Activated CD8-positive, alpha-beta memory T cell treated with anti-CD3 and anti-CD28 coated beads, Interleukin-2, amount 50 U/mL, for 48 hours (primary cell): ENCODE data around the gene RCCD1.
A peak's percentile ranks its signal among the peaks of the same experiment; 100 is the strongest.

ENCODE experiments used
- DNase-seq: peaks from one replicate; pipeline ENCODE4 v3.0.0-alpha.2; 2020

The RCCD1 gene

DNA sequence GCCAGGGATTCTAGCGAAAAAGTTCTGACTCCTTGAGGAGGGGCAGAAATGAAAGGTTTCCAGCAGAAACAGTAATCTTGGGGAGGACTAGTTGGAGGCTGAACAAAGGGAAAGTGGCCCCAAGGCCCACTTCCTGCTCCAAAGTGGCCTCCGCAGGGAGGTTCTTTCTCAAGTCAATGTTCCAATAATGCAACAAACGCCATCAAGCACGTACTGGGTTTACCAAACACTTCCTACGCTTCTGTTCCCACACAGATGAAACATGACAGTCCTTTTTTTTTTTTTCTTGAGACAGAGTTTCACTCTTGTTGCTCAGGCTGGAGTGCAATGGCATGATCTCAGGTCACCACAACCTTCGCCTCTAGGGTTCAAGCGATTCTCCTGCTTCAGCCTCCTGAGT, 9.6 kb upstream of the RCCD1 start:
- DNase-seq = no peak

- no peak for DNase-seq
Observed at GRCh38 chr15:90946538-90946937, 8.1 kb upstream of the RCCD1 start.

DNA sequence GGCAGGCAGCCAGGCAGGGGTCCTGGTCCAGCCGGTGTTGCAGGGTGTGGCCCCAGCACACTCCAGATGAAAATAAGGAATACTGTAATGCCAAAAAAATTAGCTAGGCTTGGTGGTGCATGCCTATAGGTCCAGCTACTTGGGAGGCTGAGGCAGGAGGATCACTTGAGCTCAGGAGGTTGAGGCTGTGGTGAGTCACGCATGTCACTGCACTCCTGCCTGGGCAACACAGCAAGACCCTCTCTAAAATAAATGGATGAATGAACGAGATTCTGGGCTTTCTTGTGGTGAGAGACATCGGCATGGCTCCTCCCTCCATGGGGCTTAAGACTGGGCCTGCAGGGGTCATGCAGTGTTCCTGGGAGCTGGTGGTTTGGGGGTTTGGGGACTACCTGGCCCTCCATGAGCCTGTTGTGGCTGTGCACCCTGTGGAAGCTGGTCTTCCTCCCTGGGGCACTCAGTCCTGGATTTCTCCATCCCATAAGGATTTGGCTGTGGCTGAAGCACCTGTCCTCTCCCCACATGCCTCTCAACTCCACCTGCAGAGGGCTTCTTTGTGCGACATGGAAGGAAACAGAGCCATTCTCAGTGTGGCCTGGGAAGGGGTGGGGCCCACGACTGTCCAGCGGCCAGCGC, 7.6 kb upstream of the RCCD1 start:
- no peak for DNase-seq

DNA sequence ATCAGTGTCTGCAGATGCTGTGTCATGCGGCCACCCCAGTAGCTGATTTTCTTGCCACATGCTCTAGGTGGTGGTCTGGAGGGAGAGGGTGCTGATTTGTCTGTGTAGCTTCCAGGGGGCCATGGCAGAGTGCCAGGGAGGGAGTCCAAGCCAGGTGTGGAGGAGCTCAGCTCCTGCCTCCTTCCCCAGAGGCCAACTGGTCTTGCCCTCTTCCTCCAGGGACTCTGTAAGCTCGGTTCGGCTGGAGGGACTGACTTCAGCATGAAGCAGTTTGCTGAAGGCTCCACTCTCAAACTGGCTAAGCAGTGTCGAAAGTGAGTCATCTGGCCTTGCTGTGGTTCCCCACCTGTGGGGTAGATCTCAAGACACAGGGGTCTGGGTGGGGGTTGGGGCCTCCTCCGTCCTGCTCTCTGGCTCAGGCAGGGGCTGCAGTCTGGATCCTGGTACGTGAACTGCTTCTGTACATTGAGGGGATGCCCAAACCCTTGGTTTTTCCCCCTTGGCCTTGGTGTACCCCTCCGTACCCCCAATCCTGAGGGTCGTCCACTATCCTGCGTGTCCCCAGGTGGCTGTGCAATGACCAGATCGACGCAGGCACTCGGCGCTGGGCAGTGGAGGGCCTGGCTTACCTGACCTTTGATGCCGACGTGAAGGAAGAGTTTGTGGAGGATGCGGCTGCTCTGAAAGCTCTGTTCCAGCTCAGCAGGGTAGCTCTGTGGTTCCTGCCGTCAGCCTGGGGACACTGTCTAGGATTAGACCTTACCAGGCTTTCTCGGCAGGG, 6.9 kb upstream of the RCCD1 start:
- no peak for DNase-seq

GRCh38 chr15:90948506-90948905, 6.2 kb upstream of the RCCD1 start:
- no peak for DNase-seq

GRCh38 chr15:90949979-90950675, 4.6 kb upstream of the RCCD1 start:
- no peak for DNase-seq

GRCh38 chr15:90950676-90951075, 4.0 kb upstream of the RCCD1 start:
- DNase-seq = no peak

GRCh38 chr15:90952901-90953677, 1.6 kb upstream of the RCCD1 start:
- DNase-seq = no peak

DNA sequence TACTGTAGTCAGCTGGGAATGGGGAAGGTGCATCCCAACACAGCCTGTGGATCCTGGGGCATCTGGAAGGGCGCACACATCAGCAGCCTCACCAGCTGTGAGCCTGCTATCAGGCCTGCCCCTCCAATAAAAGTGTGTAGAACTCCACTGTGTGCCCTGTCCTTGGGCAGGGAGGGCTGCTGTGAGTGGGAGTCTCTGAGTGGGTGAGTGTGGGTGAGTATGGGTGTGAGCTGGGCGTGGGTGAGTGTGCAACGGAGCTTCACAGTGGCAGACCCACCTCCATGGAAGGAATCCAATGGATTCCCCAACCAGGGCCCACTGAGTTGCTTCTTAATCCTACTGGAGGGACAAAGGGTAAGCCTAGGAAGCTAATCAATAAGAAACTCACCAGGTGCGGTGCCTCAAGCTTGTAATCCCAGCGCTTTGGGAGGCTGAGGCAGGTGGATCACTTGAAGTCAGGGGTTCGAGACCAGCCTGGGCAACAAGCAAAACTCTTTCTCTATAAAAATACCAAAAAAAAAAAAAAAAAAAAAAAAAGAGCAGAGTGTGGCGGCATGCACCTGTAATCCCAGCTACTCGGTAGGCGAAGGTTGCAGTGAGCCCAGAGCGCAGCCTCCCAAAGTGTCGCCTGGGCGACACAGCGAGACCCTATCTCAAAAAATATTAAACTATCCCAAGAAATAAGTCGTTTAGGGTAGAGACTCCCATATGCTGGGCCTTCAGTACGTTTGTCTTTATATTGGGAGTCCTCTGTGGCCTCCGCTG, 555 bp upstream of the RCCD1 start:
- no peak for DNase-seq

DNA sequence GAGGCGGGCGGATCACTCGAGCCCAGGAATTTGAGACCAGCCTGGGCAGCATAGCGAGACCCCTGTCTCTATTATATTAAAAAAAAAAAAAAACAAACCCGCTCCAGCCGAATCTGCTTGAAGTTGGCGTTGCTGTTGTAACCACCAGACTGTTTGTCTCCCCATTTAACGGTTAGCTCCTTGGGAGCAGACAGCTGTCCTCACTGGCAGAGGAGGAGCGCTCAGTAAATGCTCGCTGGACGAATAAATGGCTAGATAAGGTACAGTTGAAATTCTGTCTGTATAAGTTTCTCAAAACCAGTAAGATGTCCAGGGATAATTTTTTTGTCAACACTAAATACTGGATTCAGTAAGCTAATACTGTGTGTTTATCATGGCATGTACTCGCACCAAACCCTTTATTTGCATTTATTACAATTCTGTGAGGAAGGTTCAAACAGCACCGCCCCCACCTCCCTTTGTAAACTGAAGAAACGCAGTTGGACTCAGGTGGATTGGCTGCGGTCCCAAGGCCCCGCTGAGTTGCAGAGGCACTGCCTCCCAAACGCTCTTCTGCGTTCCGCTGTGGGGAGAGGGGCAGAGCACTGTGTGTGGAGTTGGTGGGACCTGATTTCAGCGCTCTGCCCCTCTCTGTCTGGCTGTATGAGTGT, 1.1 kb downstream of the RCCD1 start:
- DNase-seq = no peak

DNA sequence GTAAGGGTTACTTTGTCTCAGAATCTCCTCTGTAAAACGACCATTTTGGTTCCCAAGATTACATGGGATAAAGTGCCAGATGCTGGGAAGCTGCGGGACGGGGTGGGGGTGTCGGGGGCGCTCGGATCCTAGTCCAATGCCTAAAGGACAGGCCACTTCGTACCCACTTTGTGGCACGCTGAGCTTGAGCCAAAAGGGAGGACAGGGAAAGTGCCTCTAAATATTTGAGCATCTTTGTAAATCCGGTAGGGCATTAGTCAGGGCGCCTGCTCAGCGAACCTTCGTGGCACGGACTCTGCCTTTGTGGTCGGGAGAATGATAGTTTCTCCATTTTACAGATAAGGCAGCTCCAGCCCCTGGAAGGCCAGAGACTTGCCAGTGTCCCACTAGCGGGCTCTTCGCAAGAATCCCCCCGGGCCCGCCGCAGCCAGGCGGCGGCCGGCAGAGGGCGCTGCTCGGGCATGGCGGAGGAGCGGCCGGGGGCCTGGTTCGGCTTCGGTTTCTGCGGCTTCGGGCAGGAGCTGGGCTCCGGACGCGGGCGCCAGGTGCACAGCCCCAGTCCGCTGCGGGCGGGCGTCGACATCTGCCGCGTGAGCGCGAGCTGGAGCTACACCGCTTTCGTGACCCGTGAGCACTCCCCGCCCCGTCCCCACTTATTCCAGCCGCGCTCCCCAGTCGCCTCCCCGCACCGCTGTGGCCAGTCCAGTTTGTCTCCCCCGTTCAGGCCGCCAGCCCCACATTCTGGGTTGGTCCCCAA, 1.8 kb downstream of the RCCD1 start:
- DNase-seq = peak; percentile 91

DNA sequence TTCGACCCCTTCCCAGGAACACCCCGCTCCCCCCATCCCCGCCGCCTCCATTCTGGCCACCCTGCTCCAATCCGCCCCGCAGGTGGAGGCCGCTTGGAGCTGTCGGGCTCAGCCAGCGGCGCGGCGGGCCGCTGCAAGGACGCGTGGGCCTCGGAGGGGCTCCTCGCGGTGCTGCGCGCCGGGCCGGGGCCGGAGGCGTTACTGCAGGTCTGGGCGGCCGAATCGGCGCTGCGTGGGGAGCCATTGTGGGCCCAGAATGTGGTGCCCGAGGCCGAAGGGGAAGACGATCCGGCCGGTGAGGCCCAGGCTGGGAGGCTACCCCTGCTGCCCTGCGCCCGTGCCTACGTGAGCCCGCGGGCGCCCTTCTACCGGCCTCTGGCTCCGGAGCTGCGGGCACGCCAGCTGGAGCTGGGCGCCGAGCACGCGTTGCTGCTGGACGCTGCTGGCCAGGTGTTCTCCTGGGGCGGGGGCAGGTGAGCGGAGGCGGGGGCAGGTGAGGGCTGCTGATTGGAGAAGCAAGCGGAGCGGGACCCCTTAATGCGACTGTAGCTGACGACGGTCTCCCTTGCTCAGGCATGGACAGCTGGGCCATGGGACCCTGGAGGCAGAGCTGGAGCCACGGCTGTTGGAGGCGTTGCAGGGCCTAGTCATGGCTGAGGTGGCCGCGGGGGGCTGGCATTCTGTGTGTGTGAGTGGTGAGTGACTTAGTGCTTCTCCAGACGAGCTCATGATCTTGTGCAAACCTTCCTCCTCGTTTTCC, 2.5 kb downstream of the RCCD1 start:
- DNase-seq = no peak

DNA sequence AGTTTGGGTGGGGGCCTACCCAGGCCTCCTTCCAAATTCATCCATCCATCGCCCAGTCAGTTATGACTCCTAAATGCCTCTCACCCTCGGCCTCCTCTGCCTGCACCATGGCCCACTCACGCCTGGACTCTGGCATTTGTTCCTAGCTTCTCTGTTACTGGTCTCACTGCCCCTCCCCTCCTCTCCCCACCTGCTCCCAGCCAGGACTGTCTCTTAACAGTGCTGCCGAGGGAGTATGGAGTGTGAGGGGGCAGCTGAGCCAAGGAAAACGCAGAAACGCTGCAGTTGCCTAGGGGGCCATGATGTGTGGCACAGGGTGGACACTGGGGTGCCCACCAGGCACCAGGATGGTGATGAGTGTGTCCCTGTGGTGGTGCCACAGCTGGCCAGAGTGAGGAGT, 3.1 kb downstream of the RCCD1 start:
- no peak for DNase-seq

DNA sequence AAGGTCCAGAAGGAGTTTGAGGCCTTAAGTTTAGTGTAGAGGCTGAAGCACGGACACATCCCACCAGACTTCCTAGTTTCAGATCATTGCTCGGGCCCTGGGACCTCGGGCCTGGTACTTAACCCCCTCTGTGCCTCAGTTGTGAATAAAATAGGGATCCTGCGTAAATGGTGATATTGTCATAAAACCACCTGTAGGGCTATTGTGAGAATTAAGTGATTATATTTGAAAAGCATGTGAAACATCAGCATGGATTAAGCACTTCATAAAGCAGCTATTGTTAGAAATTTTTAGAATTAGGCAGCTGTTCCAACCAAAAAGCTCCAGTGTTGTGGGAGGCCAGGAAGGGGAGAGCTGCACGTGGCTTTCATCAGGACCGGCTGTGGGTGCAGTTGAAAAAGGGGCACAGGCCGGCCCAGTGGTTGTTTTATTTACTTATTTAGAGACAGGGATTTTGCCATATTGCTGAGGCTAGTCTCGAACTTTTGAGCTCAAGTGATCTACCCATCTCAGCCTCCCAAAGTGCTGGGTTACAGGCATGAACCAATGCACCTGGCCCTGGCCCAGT, 4.4 kb downstream of the RCCD1 start:
- no peak for DNase-seq

DNA sequence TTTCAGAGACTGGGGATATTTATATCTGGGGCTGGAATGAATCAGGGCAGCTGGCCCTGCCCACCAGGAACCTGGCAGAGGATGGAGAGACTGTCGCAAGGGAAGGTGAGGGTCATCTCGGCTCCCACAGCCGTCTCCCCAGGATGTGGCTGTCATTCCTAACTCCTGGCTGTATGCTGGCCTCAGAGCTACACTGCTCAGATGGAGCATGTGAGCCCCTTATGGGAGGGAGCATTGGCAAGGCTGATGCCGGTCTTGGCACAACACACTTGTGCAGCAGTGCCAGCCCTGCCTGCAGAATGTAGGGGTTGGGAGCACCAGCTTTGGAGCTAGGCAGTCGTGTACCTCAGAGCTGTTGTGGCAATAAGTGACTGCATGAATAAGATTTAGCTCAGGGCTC, 5.2 kb downstream of the RCCD1 start:
- DNase-seq = no peak

GRCh38 chr15:90960298-90961091, 5.8 kb downstream of the RCCD1 start:
- DNase-seq = no peak

DNA sequence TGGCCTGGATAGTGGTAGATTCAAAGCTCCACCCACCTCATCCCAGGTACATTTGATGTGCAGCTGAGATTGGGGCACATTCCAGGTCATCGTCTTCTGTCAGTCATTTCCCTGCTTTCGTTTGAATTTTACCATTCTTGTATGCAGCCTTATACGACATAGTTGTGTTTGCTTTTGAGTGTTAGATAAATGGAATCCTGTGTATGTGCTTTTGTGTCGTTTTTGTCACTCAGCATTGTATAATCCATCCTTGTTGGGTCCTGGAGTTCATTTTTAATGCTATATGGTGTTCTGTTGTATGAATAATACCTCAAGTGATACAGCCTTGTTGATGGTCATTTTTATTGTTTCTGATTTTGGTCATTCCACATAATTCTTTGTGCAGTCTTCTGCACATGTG, 7.3 kb downstream of the RCCD1 start:
- DNase-seq = no peak

- no peak for DNase-seq
Observed at GRCh38 chr15:90966262-90966661, 11.6 kb downstream of the RCCD1 start.

DNA sequence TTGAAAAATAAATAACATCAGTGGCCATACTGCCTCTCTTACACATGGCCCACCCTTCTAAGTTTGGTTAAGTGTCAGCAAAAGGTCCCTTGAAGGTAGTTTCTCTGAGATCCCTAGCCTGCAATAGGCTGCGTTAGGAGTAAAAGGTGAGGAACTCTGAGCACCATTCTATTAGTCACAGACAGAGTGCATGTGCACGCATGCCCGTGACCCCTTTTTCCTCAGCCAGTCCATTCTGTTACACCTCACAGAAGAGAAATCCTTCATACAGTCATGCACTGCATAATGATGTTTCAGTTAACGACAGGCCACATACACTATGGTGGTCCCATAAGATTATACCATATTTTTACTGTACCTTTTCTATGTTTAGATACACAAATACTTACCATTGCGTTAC, 12.5 kb downstream of the RCCD1 start:
- no peak for DNase-seq
